Stimulated activated CD8-positive, alpha-beta memory T cell treated with anti-CD3 and anti-CD28 coated beads, Interleukin-4, amount 100 ng/mL, for 48 hours (primary cell): ENCODE measurements around the gene FGF8.
"Not testable (repeated sequence)": the region's sequence is repeated elsewhere in the genome, so short reads cannot be mapped to it uniquely, and the experiment has no call there.

Source experiments
- DNase-seq: peaks from one replicate; pipeline ENCODE4 v3.0.0-alpha.2; 2020

The FGF8 gene, protein sequence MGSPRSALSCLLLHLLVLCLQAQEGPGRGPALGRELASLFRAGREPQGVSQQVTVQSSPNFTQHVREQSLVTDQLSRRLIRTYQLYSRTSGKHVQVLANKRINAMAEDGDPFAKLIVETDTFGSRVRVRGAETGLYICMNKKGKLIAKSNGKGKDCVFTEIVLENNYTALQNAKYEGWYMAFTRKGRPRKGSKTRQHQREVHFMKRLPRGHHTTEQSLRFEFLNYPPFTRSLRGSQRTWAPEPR

GRCh38 chr10:101775273-101776160, at the start of gene FGF8:
Gene FGF8, minus strand, starts transcription at chr10:101776114. Its CDS starts 214 bp downstream, at chr10:101775900.
- DNase-seq: no peak

DNA sequence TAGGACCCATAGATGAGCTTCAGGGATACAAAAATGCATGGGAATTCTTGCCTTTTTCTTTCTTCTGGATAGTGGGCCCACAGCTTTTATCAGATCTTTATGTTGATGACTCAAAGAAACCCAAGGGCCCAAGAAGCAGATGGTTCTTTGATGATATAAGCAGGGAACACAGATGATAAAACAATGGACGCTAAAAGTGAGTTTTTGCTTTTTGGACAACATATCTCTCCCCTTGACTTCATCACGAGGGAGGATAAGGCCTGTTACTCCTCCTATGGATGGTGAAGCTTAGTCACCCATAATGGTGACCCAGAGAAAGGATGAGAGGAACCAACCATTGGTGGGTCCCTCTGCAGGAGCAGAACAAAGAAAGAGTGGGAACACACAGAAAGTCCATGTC, 48.8 kb upstream of the FGF8 start:
- DNase-seq: no peak

- no peak for DNase-seq
Observed at GRCh38 chr10:101818872-101819633, 43.1 kb upstream of the FGF8 start.

DNA sequence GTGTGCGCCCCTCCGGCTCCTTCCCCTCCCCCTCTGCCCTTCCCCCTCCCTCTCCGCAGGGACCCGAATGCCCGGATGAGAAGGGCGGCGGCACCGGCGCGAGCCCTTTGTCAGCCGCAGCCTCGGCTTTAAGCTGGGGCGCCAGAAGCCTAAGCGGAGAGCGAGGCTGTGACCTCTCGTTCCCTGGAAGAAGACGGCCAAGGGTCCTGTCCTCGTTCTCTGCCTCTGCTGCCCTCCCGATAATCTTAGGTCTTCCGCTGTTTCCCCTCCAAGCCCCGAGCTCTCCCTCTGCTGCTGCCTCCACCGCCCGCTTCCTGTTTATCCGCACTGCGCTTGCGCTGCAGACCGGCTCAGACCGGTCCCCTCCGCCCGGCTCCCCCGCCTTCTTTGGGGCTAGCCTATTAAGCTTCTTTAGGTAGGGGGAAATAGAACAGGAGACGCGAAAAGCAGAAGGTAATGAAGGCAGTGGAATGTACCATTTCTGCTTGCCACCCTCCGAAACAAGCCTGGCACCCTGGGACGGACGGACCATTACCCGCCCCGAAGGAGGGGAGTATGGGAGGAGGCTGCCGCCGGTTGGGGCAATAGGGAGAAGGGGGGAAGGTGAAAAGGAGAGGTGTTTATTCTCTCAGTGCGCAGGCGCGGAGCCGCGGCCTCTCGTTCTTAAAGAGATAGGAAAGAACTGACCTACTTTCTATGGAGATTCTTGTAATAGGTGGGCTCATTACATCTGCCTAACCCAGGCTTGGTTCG, 42.4 kb upstream of the FGF8 start, which contains the start of gene OGA:
Gene OGA, minus strand, starts transcription at position 326 of the 753 bp plus-strand sequence. CDS start 422 bp downstream, outside the sequence.
- DNase-seq: peak; percentile 97

DNA sequence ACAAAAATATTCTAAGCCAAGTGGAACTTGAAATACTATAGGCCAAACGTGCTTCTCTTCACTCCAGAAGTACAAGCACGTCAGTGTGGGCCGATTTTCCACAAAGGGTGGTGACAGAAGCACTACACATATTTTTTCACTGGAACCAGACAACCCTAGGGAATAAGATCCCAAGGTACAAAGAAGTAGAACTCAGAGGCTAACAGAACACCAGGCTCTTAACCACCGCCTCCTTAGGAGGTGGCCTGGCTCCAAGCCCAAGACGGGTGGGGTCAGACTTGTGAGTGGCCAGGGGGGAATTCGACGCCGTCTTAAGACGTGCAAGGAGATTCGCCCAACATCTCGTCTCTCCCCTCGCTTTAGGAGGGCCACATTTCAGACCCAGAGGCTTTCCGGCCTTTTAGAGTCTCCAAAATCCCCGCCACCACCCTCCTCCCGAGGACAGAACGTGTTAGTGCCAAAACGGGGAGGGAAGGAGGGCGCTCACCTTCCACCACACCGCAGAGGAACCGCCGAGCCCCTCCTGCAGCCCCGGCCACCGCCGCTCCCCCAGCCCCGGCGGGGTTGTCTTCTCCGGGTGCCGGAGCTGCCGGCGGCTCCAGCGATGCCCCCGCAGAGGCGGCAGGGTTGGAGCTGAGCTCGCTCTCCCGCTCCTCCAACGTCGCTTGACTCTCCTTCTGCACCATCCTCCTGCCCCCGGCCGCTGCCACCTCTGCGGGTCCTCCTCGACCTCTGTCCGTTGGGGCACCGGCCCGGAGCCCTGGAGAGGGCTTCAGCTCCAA, 41.6 kb upstream of the FGF8 start:
- peak; percentile 58 for DNase-seq

DNA sequence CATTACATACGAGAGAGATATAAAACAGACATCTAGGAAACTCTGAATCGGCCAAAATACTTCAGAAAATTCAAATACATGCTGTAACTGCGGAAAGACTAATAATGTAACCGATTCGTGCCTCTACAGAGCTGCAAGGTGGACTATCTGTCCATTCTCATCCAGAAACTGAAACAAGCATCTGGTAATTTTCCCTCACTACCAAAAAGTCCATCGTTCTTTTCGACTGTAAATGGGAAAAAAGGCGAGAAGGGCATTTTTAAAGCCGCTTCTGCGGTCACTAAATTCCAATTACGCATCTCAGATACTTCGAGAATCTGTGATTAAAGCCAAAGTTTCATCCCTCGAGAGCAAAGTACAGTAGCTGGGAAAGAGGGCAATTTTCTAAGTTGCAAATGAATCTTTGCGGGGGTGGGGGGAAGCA, 41.0 kb upstream of the FGF8 start:
- no peak for DNase-seq

GRCh38 chr10:101816376-101816775, 40.5 kb upstream of the FGF8 start:
- no peak for DNase-seq

GRCh38 chr10:101814466-101815071, 38.7 kb upstream of the FGF8 start:
- no peak for DNase-seq

- no peak for DNase-seq
Observed at GRCh38 chr10:101812606-101813005, 36.7 kb upstream of the FGF8 start.

- DNase-seq: no peak
Observed at GRCh38 chr10:101807158-101807557, 31.2 kb upstream of the FGF8 start.

DNA sequence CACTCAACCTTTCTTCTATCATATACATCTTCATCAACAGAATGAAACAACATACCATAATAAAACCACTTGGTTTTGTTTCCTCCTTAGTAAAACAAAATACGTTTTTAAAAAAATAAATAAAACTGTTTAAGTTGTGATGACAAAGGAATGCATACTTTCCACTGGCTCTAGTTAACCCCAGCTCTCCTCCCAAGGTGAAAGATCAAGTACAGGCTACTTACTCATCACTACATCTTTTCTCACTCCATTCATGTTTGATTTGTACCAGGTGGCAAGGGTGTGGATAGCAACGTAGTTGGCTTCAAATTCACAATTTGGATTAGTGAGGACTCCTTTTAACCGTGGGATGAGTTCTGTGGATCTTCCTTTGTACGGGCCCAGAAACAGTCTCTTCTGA, 27.6 kb upstream of the FGF8 start:
- no peak for DNase-seq

GRCh38 chr10:101797403-101798059, 21.6 kb upstream of the FGF8 start:
- no peak for DNase-seq

GRCh38 chr10:101793526-101793925, 17.6 kb upstream of the FGF8 start:
- no peak for DNase-seq

GRCh38 chr10:101789686-101790085, 13.8 kb upstream of the FGF8 start:
- DNase-seq: no peak

- not testable (repeated sequence) for DNase-seq
Observed at GRCh38 chr10:101789231-101789630, 13.3 kb upstream of the FGF8 start.

GRCh38 chr10:101785801-101786200, 9.9 kb upstream of the FGF8 start:
- no peak for DNase-seq

DNA sequence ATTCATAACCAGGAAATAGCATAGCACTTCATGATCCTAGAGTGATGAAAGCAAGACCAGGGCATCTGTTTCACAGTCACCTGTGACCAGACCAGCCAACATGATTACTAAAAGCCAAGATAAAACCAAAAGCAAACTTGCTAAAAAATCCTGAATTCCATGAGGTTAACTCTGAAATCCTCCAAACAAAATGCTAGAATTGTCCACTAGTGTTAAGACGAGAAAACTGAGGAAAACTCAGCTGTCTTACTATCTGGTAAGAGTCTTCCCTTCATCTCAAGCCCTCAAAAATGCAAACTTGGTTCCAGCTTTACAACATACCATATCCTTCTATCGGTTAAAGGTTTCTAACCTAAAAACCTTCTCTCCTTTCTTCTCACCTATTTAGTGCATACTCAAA, 8.6 kb upstream of the FGF8 start:
- DNase-seq: no peak

GRCh38 chr10:101783736-101784118, 7.8 kb upstream of the FGF8 start:
- DNase-seq: no peak

- DNase-seq: peak; percentile 93
Observed at GRCh38 chr10:101782811-101783735, 7.2 kb upstream of the FGF8 start, which contains the start of gene NPM3. Gene NPM3, minus strand, starts transcription at chr10:101783446. Its CDS starts 56 bp downstream, at chr10:101783390.
